Measurements from ENCODE around the gene PLXDC2.

The PLXDC2 gene

GRCh38 chr10:19931894-19932590, 115.8 kb downstream of the PLXDC2 start:
- no peak overlapping the region for H3K4me3 Mint-ChIP-seq
- H3K27me3 Mint-ChIP-seq (ENCODE audit: low read depth) = no peaks in the 10 kb centered on the region
- TF ChIP-seq CTCF (IDR thresholded peaks at IDR 0.05; ENCODE audit: unreplicated experiment in 3 of 3) = no peak

GRCh38 chr10:19932806-19933371, 116.7 kb downstream of the PLXDC2 start:
- Mint-ChIP-seq H3K9me3 (no peaks in the 10 kb centered on the region), H3K4me1 (peaks cover 46% of the 10 kb centered on the region), H3K4me3 (no peak overlapping the region), H3K27me3 (ENCODE audit: low read depth) (no peaks in the 10 kb centered on the region), H3K27ac (peak overlapping the region; percentile 81 to 88 (median 86)), H3K36me3 (ENCODE audit: low read depth) (no peaks in the 10 kb centered on the region)
- TF ChIP-seq CTCF (IDR thresholded peaks at IDR 0.05; ENCODE audit: unreplicated experiment in 3 of 3) = no peak

More at GRCh38 chr10:19931894-19932590, 115.8 kb downstream of the PLXDC2 start:
- Mint-ChIP-seq H3K9me3 (no peaks in the 10 kb centered on the region), H3K27ac (peak overlapping the region; percentile 81 to 88 (median 86)), H3K36me3 (ENCODE audit: low read depth) (peaks cover 2% of the 10 kb centered on the region), H3K4me1 (peaks cover 48% of the 10 kb centered on the region)

- no peaks in the 10 kb centered on the region for H3K9me3 Mint-ChIP-seq
- no peak overlapping the region for H3K4me3 Mint-ChIP-seq
- no peaks in the 10 kb centered on the region for H3K27me3 Mint-ChIP-seq (ENCODE audit: low read depth)
- no peak overlapping the region for H3K27ac Mint-ChIP-seq
- no peak for TF ChIP-seq CTCF (IDR thresholded peaks at IDR 0.05; ENCODE audit: unreplicated experiment in 3 of 3)
- no peaks in the 10 kb centered on the region for H3K36me3 Mint-ChIP-seq (ENCODE audit: low read depth)
- H3K4me1 Mint-ChIP-seq = peaks cover 50% of the 10 kb centered on the region
Observed at GRCh38 chr10:19933772-19934171, 117.5 kb downstream of the PLXDC2 start.

- Mint-ChIP-seq H3K27ac (no peak overlapping the region), H3K9me3 (no peaks in the 10 kb centered on the region), H3K36me3 (ENCODE audit: low read depth) (no peaks in the 10 kb centered on the region), H3K4me1 (peaks cover 41% of the 10 kb centered on the region), H3K4me3 (no peak overlapping the region), H3K27me3 (ENCODE audit: low read depth) (no peaks in the 10 kb centered on the region)
- no peak for TF ChIP-seq CTCF (IDR thresholded peaks at IDR 0.05; ENCODE audit: unreplicated experiment in 3 of 3)
Observed at GRCh38 chr10:19935176-19935575, 118.9 kb downstream of the PLXDC2 start.

- no peak for TF ChIP-seq CTCF (IDR thresholded peaks at IDR 0.05; ENCODE audit: unreplicated experiment in 3 of 3)
- Mint-ChIP-seq H3K4me1 (peaks cover 35% of the 10 kb centered on the region), H3K9me3 (no peaks in the 10 kb centered on the region), H3K36me3 (ENCODE audit: low read depth) (no peaks in the 10 kb centered on the region), H3K4me3 (no peak overlapping the region), H3K27ac (no peak overlapping the region), H3K27me3 (ENCODE audit: low read depth) (no peaks in the 10 kb centered on the region)
Observed at GRCh38 chr10:19936289-19936688, 120.1 kb downstream of the PLXDC2 start.

- Mint-ChIP-seq H3K4me1 (peaks cover 26% of the 10 kb centered on the region), H3K4me3 (no peak overlapping the region), H3K36me3 (ENCODE audit: low read depth) (no peaks in the 10 kb centered on the region), H3K9me3 (no peaks in the 10 kb centered on the region), H3K27ac (no peak overlapping the region), H3K27me3 (ENCODE audit: low read depth) (no peaks in the 10 kb centered on the region)
- TF ChIP-seq CTCF (IDR thresholded peaks at IDR 0.05; ENCODE audit: unreplicated experiment in 3 of 3) = no peak
Observed at GRCh38 chr10:19937989-19938388, 121.8 kb downstream of the PLXDC2 start.
